B cell (primary cell): ENCODE results near the gene MRPS21. TPM values are rescaled to one million over a fixed set of nuclear protein-coding genes. Genes with fewer than 3 reads are reported as not detected.

ENCODE experiments used
- ATAC-seq: fragments of 200-7000 bp; cut with Tn5 transposase; one replicate; pipeline ENCODE4 v1.10.0; 2021; ENCODE audit warnings: low read depth, mild to moderate bottlenecking, moderate number of reproducible peaks, moderate library complexity
- CTCF ChIA-PET: fragments of 350-600 bp; sonication (Branson Sonifier 250); formaldehyde crosslinking; loops from one replicate; lab custom pipeline; 2021; ENCODE audit warnings: antibody characterized with exemption, inconsistent platforms; lab: Charles Lee
- POLR2A ChIA-PET: fragments of 350-600 bp; sonication (Branson Sonifier 250); formaldehyde crosslinking; loops from one replicate; lab custom pipeline; 2021; ENCODE audit warnings: antibody characterized with exemption; lab: Charles Lee
- DNase-seq: peaks from one replicate; pipeline ENCODE4 v3.0.0; 2013
- H2AFZ ChIP-seq: 2 replicates; pipeline ENCODE4 v1.6.1; 2012; ENCODE audit warnings: mild to moderate bottlenecking, low read depth, low read length; ENCODE audit not compliant: insufficient read depth, poor library complexity, severe bottlenecking
- H3K27ac ChIP-seq, 2 donors: 1 replicate in 1 of 2; 2 replicates in 1 of 2; pipeline ENCODE4 v1.5.1; 2012 to 2013; ENCODE audit warnings: low read length in 2 of 2, mild to moderate bottlenecking in 2 of 2, moderate library complexity in 1 of 2
- H3K27me3 ChIP-seq, 4 experiments: fragments of 200-600 bp in 1 of 4; sonication (generic) in 1 of 4; replicated peaks in 1 of 4; 1 replicate in 2 of 4; 2 replicates in 2 of 4; pipeline versions ENCODE4 v1.6.1 to v1.7.0; 2013 to 2016; ENCODE audit warnings: low read length in 3 of 4, mild to moderate bottlenecking in 2 of 4, mixed read lengths in 1 of 4, moderate library complexity in 1 of 4; ENCODE audit not compliant: insufficient read depth in 4 of 4, control insufficient read depth in 3 of 4; ENCODE audit errors: control extremely low read depth in 1 of 4
- H3K36me3 ChIP-seq, 2 experiments: replicated peaks in 1 of 2; 1 replicate in 1 of 2; 2 replicates in 1 of 2; pipeline versions ENCODE4 v1.6.1 to v1.7.1; 2013; ENCODE audit warnings: low read length in 1 of 2; ENCODE audit not compliant: insufficient read depth in 2 of 2, control insufficient read depth in 1 of 2; ENCODE audit errors: control extremely low read depth in 1 of 2, extremely low read depth in 1 of 2
- H3K4me1 ChIP-seq, 2 donors: fragments of 200-600 bp in 1 of 2; sonication (generic) in 1 of 2; 1 replicate in 1 of 2; 2 replicates in 1 of 2; pipeline versions ENCODE4 v1.5.1 to v1.6.1; 2013 to 2017; ENCODE audit warnings: low read length in 2 of 2; ENCODE audit not compliant: control insufficient read depth in 2 of 2, insufficient read depth in 2 of 2
- H3K4me2 ChIP-seq: replicated peaks from 2 replicates; pipeline ENCODE3; 2012; ENCODE audit warnings: mild to moderate bottlenecking, low read depth, low read length; ENCODE audit not compliant: poor library complexity, severe bottlenecking
- H3K4me3 ChIP-seq, 5 experiments: fragments of 200-600 bp in 1 of 5; sonication (generic) in 1 of 5; 1 replicate in 3 of 5; 2 replicates in 2 of 5; pipeline versions ENCODE4 v1.5.1 to v1.7.0; 2011 to 2016; ENCODE audit warnings: low read length in 4 of 5, mild to moderate bottlenecking in 4 of 5, low read depth in 2 of 5, control low read depth in 1 of 5, moderate library complexity in 1 of 5; ENCODE audit not compliant: insufficient read depth in 1 of 5; ENCODE audit errors: control extremely low read depth in 1 of 5, extremely low read depth in 1 of 5
- H3K79me2 ChIP-seq: fragments of 200-600 bp; sonication (generic); one replicate; pipeline ENCODE4 v1.6.0; 2016; ENCODE audit warnings: low read length; ENCODE audit not compliant: control insufficient read depth, insufficient read depth
- H3K9ac ChIP-seq: fragments of 200-600 bp; sonication (generic); 2 replicates; pipeline ENCODE4 v1.6.1; 2017; ENCODE audit warnings: mild to moderate bottlenecking, low read length, moderate library complexity
- H3K9me3 ChIP-seq, 3 donors: one replicate each; pipeline versions ENCODE4 v1.6.1 to v1.7.1; 2013; ENCODE audit warnings: low read length in 2 of 3; ENCODE audit not compliant: control insufficient read depth in 2 of 3, insufficient read depth in 1 of 3; ENCODE audit errors: control extremely low read depth in 1 of 3
- H4K20me1 ChIP-seq: 2 replicates; pipeline ENCODE4 v1.6.0; 2012; ENCODE audit warnings: mild to moderate bottlenecking, low read length; ENCODE audit not compliant: insufficient read depth, control insufficient read depth, poor library complexity, severe bottlenecking
- H3K27ac Mint-ChIP-seq: one replicate; pipeline ENCODE4 v1.8.0; 2021; ENCODE audit warnings: mixed read lengths
- H3K27me3 Mint-ChIP-seq: one replicate; pipeline ENCODE4 v1.8.0; 2021; ENCODE audit warnings: mixed read lengths
- H3K4me1 Mint-ChIP-seq: one replicate; pipeline ENCODE4 v1.8.0; 2021; ENCODE audit warnings: mixed read lengths
- H3K4me3 Mint-ChIP-seq: one replicate; pipeline ENCODE4 v1.8.0; 2021; ENCODE audit warnings: mixed read lengths
- H3K9me3 Mint-ChIP-seq: one replicate; pipeline ENCODE4 v1.8.0; 2022; ENCODE audit warnings: mixed read lengths; ENCODE audit not compliant: insufficient read depth
- CTCF ChIP-seq: fragments of 200-600 bp; IDR thresholded peaks from one replicate; pipeline ENCODE4 v1.8.0; 2022; ENCODE audit warnings: antibody characterized with exemption, mild to moderate bottlenecking
- EZH2 ChIP-seq: IDR thresholded peaks from 2 replicates; pipeline ENCODE4 v1.6.1; 2012; ENCODE audit warnings: borderline replicate concordance, low read depth, mild to moderate bottlenecking, moderate library complexity, low read length; ENCODE audit not compliant: insufficient read depth, poor library complexity, severe bottlenecking
- WGBS: methylation state at CpG from one replicate; pipeline ENCODE4 v1.1.5; 2013; ENCODE audit warnings: missing lambda C conversion rate; ENCODE audit not compliant: insufficient coverage; 5-methylcytosine and 5-hydroxymethylcytosine counted together
- intact Hi-C: fragments of 100-400 bp; cut with micrococcal nuclease; formaldehyde crosslinking; loops from one replicate; pipeline ENCODE4 v1.10.0; 2022
- polyA plus RNA-seq: library from polyadenylated mRNA; depleted of rRNA; stranded (reverse); fragments of >200 nt; gene quantifications from 2 replicates; pipeline ENCODE4 v1.2.3, GENCODE V29; 2012
- total RNA-seq, 2 donors: library from RNA; stranded (reverse); fragments of 120-200 nt in 1 of 2; gene quantifications; 1 replicate in 1 of 2; 2 replicates in 1 of 2; pipeline versions ENCODE4 v1.2.3 to v1.2.4, GENCODE V29; 2013 to 2022

The MRPS21 gene
- total and polyA plus RNA-seq, 2 donors (not counting 1 experiment from before 2014, with no cell fraction given): 50.1 to 60.4 TPM

- Mint-ChIP-seq H3K4me1 (peaks cover 2% of the 10 kb centered on the region), H3K27ac (no peak overlapping the region), H3K27me3 (peaks cover 30% of the 10 kb centered on the region), H3K9me3 (no peaks in the 10 kb centered on the region), H3K4me3 (no peak overlapping the region)
- no peak overlapping the region for H2AFZ ChIP-seq
- peaks cover 0 to 32% (median 20%) of the 10 kb centered on the region in 4 experiments for H3K27me3 ChIP-seq
- ChIA-PET CTCF (interaction anchor here (1.5 kb wide), 1 partner anchor 8 kb away, joined by 4 read pairs; no protein-coding TSS in a partner anchor), POLR2A (no interaction called here)
- peaks cover 0 to 16% of the 10 kb centered on the region in 2 experiments for H3K36me3 ChIP-seq
- no peaks in the 10 kb centered on the region for H3K9me3 ChIP-seq
- peaks cover 2 to 7% of the 10 kb centered on the region in 2 donors for H3K4me1 ChIP-seq
- no peak overlapping the region for H3K9ac ChIP-seq
- peaks cover under 1% of the 10 kb centered on the region for H3K79me2 ChIP-seq
- intact Hi-C loops: no loop called here
- no peak overlapping the region for H3K4me3 ChIP-seq
- 96% methylated on average over 4 of the region's 6 CpGs for WGBS
- H3K4me2 ChIP-seq: no peak overlapping the region
- H3K27ac ChIP-seq: no peak overlapping the region
- no peak for ATAC-seq
- no peak for DNase-seq
- TF ChIP-seq CTCF (no peak), EZH2 (no peak)
- H4K20me1 ChIP-seq: no peaks in the 10 kb centered on the region
These were observed 32.3 kb upstream of the MRPS21 start for GRCh38 chr1:150261367-150261766.

GRCh38 chr1:150262388-150263320 lies 31.0 kb upstream of the MRPS21 start:
- Mint-ChIP-seq H3K4me1 (peaks cover 10% of the 10 kb centered on the region), H3K27ac (no peak overlapping the region), H3K4me3 (no peak overlapping the region), H3K27me3 (peaks cover 17% of the 10 kb centered on the region), H3K9me3 (no peaks in the 10 kb centered on the region)
- no peak overlapping the region for H3K9ac ChIP-seq
- TF ChIP-seq EZH2 (no peak), CTCF (no peak)
- no peak overlapping the region for H3K27ac ChIP-seq
- intact Hi-C loops: no loop called here
- no peaks in the 10 kb centered on the region for H3K9me3 ChIP-seq
- H3K79me2 ChIP-seq: peaks cover 13% of the 10 kb centered on the region
- WGBS: 31% methylated on average over 2 of the region's 6 CpGs
- ATAC-seq: peak; percentile 24
- peaks cover 0 to 19% (median 12%) of the 10 kb centered on the region in 4 experiments for H3K27me3 ChIP-seq
- H3K4me3 ChIP-seq: no peak overlapping the region
- no peak overlapping the region for H3K4me2 ChIP-seq
- peaks cover 3% of the 10 kb centered on the region for H4K20me1 ChIP-seq
- ChIA-PET POLR2A (no interaction called here), CTCF (interaction anchor here (1.1 to 1.5 kb wide), 2 partner anchors 9 to 19 kb away, joined by 4 to 6 read pairs; no protein-coding TSS in a partner anchor)
- H3K36me3 ChIP-seq: peaks cover 0 to 28% of the 10 kb centered on the region in 2 experiments
- no peak overlapping the region for H2AFZ ChIP-seq
- DNase-seq: no peak
- peaks cover 7% of the 10 kb centered on the region in 2 donors for H3K4me1 ChIP-seq
